Natural killer cell treated with Interleukin-12 subunit alpha and Interleukin-12 subunit beta and Interleukin-15 and Interleukin-18, amount 100 ng/mL, for 72 hours (primary cell): Measurements from ENCODE around the gene SPP2. TPM values are rescaled to one million over a fixed set of nuclear protein-coding genes. Genes with fewer than 3 reads are reported as not detected.
A peak's percentile ranks its signal among the peaks of the same experiment; 100 is the strongest.

Experiments
- ATAC-seq, 2 donors: fragments of 150-1000 bp; cut with Tn5 transposase in 1 of 2; sonication (Bioruptor Pico), chemical (Tn5 transposase) in 1 of 2; 2 replicates each; pipeline ENCODE4 v1.10.0; 2021
- DNase-seq: peaks from one replicate; pipeline ENCODE4 v3.0.0; 2022; ENCODE audit warnings: low spot score
- H3K27ac Mint-ChIP-seq, 2 donors: 1 replicate in 1 of 2; 2 replicates in 1 of 2; pipeline ENCODE4 v1.8.0; 2022; ENCODE audit warnings: mixed read lengths in 2 of 2, mild to moderate bottlenecking in 1 of 2, moderate library complexity in 1 of 2
- H3K27me3 Mint-ChIP-seq, 2 donors: 1 replicate in 1 of 2; 2 replicates in 1 of 2; pipeline ENCODE4 v1.8.0; 2022; ENCODE audit warnings: mixed read lengths in 2 of 2
- H3K36me3 Mint-ChIP-seq: one replicate; pipeline ENCODE4 v1.8.0; 2022; ENCODE audit warnings: mixed read lengths
- H3K4me1 Mint-ChIP-seq, 2 donors: 1 replicate in 1 of 2; 2 replicates in 1 of 2; pipeline ENCODE4 v1.8.0; 2022; ENCODE audit warnings: low read depth in 2 of 2, mixed read lengths in 2 of 2, mild to moderate bottlenecking in 1 of 2
- H3K4me3 Mint-ChIP-seq: one replicate; pipeline ENCODE4 v1.8.0; 2022; ENCODE audit warnings: mixed read lengths
- H3K9me3 Mint-ChIP-seq: 2 replicates; pipeline ENCODE4 v1.8.0; 2022; ENCODE audit warnings: mixed read lengths
- total RNA-seq, 2 donors: library from RNA; stranded (reverse); gene quantifications; one replicate each; pipeline ENCODE4 v1.2.3, GENCODE V29; 2022

Gene SPP2
- total RNA-seq, 2 donors from 2014 or later = not detected

GRCh38 chr2:234025891-234026401, 24.6 kb upstream of the SPP2 start:
- no peak for ATAC-seq
- H3K4me3 Mint-ChIP-seq = peak overlapping the region; percentile 91
- peaks cover 8% of the 10 kb centered on the region for H3K9me3 Mint-ChIP-seq
- H3K4me1 Mint-ChIP-seq = peaks cover 44 to 47% of the 10 kb centered on the region in 2 donors
- peak overlapping the region; percentile 28 to 52 for H3K27ac Mint-ChIP-seq
- H3K36me3 Mint-ChIP-seq = no peaks in the 10 kb centered on the region
- DNase-seq = no peak
- H3K27me3 Mint-ChIP-seq = no peaks in the 10 kb centered on the region

GRCh38 chr2:234026693-234027254, 23.7 kb upstream of the SPP2 start:
- DNase-seq (no peak), ATAC-seq (peak in 1 of 2 donors; percentile 67)
- Mint-ChIP-seq H3K36me3 (no peaks in the 10 kb centered on the region), H3K27ac (peak overlapping the region; percentile 28 to 52), H3K4me3 (peak overlapping the region; percentile 91), H3K9me3 (peaks cover 8% of the 10 kb centered on the region), H3K27me3 (no peaks in the 10 kb centered on the region), H3K4me1 (peaks cover 52% of the 10 kb centered on the region in 2 donors)

GRCh38 chr2:234027641-234028040, 22.9 kb upstream of the SPP2 start:
- Mint-ChIP-seq H3K36me3 (no peaks in the 10 kb centered on the region), H3K9me3 (peaks cover 8% of the 10 kb centered on the region), H3K27ac (peak overlapping the region; percentile 28 to 52), H3K4me1 (peaks cover 53 to 60% of the 10 kb centered on the region in 2 donors), H3K4me3 (peak overlapping the region; percentile 91), H3K27me3 (no peaks in the 10 kb centered on the region)
- DNase-seq (no peak), ATAC-seq (no peak)

GRCh38 chr2:234029150-234029733, 21.3 kb upstream of the SPP2 start:
- ATAC-seq (no peak), DNase-seq (no peak)
- Mint-ChIP-seq H3K4me1 (peaks cover 51 to 73% of the 10 kb centered on the region in 2 donors), H3K27me3 (no peaks in the 10 kb centered on the region), H3K9me3 (peaks cover 10% of the 10 kb centered on the region), H3K27ac (peak overlapping the region in 1 of 2 donors; percentile 45), H3K4me3 (no peak overlapping the region), H3K36me3 (peaks cover 12% of the 10 kb centered on the region)

GRCh38 chr2:234031207-234031606, 19.3 kb upstream of the SPP2 start:
- H3K4me1 Mint-ChIP-seq = peaks cover 42 to 62% of the 10 kb centered on the region in 2 donors
- ATAC-seq (no peak), DNase-seq (no peak)
- H3K4me3 Mint-ChIP-seq = peak overlapping the region; percentile 46
- no peaks in the 10 kb centered on the region for H3K27me3 Mint-ChIP-seq
- H3K9me3 Mint-ChIP-seq = peaks cover 13% of the 10 kb centered on the region
- H3K36me3 Mint-ChIP-seq = peaks cover 15% of the 10 kb centered on the region
- H3K27ac Mint-ChIP-seq = peak overlapping the region; percentile 24 to 38

GRCh38 chr2:234032279-234032856, 18.1 kb upstream of the SPP2 start:
- H3K27me3 Mint-ChIP-seq = no peaks in the 10 kb centered on the region
- DNase-seq (no peak), ATAC-seq (peak; percentile 89 to 94)
- peak overlapping the region; percentile 38 to 56 for H3K27ac Mint-ChIP-seq
- H3K36me3 Mint-ChIP-seq = peaks cover 26% of the 10 kb centered on the region
- peaks cover 12% of the 10 kb centered on the region for H3K9me3 Mint-ChIP-seq
- H3K4me3 Mint-ChIP-seq = peak overlapping the region; percentile 56
- H3K4me1 Mint-ChIP-seq = peaks cover 31 to 50% of the 10 kb centered on the region in 2 donors

- H3K27me3 Mint-ChIP-seq = no peaks in the 10 kb centered on the region
- no peak for ATAC-seq
- H3K27ac Mint-ChIP-seq = peak overlapping the region in 1 of 2 donors; percentile 56
- peaks cover 30% of the 10 kb centered on the region for H3K36me3 Mint-ChIP-seq
- H3K4me1 Mint-ChIP-seq = peaks cover 26 to 42% of the 10 kb centered on the region in 2 donors
- no peak overlapping the region for H3K4me3 Mint-ChIP-seq
- peaks cover 9% of the 10 kb centered on the region for H3K9me3 Mint-ChIP-seq
- no peak for DNase-seq
These were observed 17.3 kb upstream of the SPP2 start for GRCh38 chr2:234033174-234033573.

- peaks cover 37% of the 10 kb centered on the region for H3K36me3 Mint-ChIP-seq
- H3K27ac Mint-ChIP-seq = peak overlapping the region in 1 of 2 donors; percentile 24
- H3K9me3 Mint-ChIP-seq = peaks cover 9% of the 10 kb centered on the region
- no peak overlapping the region for H3K4me3 Mint-ChIP-seq
- DNase-seq (no peak), ATAC-seq (no peak)
- H3K27me3 Mint-ChIP-seq = peaks cover 0 to 2% of the 10 kb centered on the region in 2 donors
- peaks cover 21 to 37% of the 10 kb centered on the region in 2 donors for H3K4me1 Mint-ChIP-seq
These were observed 16.6 kb upstream of the SPP2 start for GRCh38 chr2:234033885-234034284.

GRCh38 chr2:234038076-234038802, 12.3 kb upstream of the SPP2 start:
- Mint-ChIP-seq H3K36me3 (peaks cover 35% of the 10 kb centered on the region), H3K27me3 (peaks cover 0 to 6% of the 10 kb centered on the region in 2 donors), H3K27ac (no peak overlapping the region), H3K9me3 (peaks cover 9% of the 10 kb centered on the region), H3K4me3 (no peak overlapping the region), H3K4me1 (peaks cover 6 to 11% of the 10 kb centered on the region in 2 donors)
- ATAC-seq = no peak
- no peak for DNase-seq

- H3K27ac Mint-ChIP-seq = no peak overlapping the region
- H3K9me3 Mint-ChIP-seq = no peaks in the 10 kb centered on the region
- H3K36me3 Mint-ChIP-seq = no peaks in the 10 kb centered on the region
- H3K27me3 Mint-ChIP-seq = peaks cover 0 to 4% of the 10 kb centered on the region in 2 donors
- H3K4me3 Mint-ChIP-seq = no peak overlapping the region
- no peak for ATAC-seq
- H3K4me1 Mint-ChIP-seq = peaks cover 3 to 4% of the 10 kb centered on the region in 2 donors
- DNase-seq = no peak
These were observed 6.3 kb upstream of the SPP2 start for GRCh38 chr2:234044157-234044556.

- Mint-ChIP-seq H3K9me3 (no peaks in the 10 kb centered on the region), H3K4me1 (peaks cover 3 to 5% of the 10 kb centered on the region in 2 donors)
- ATAC-seq = no peak
These were observed 4.0 kb upstream of the SPP2 start for GRCh38 chr2:234046521-234046920.

GRCh38 chr2:234047361-234047760, 3.1 kb upstream of the SPP2 start:
- Mint-ChIP-seq H3K27ac (no peak overlapping the region), H3K27me3 (peaks cover 0 to 9% of the 10 kb centered on the region in 2 donors), H3K36me3 (no peaks in the 10 kb centered on the region), H3K9me3 (no peaks in the 10 kb centered on the region), H3K4me1 (peaks cover 2 to 8% of the 10 kb centered on the region in 2 donors), H3K4me3 (no peak overlapping the region)
- DNase-seq (no peak), ATAC-seq (no peak)

More at GRCh38 chr2:234046521-234046920, 4.0 kb upstream of the SPP2 start:
- Mint-ChIP-seq H3K36me3 (no peaks in the 10 kb centered on the region), H3K27ac (no peak overlapping the region), H3K4me3 (no peak overlapping the region), H3K27me3 (peaks cover 0 to 5% of the 10 kb centered on the region in 2 donors)
- no peak for DNase-seq

- H3K27me3 Mint-ChIP-seq = peaks cover 0 to 13% of the 10 kb centered on the region in 2 donors
- H3K4me1 Mint-ChIP-seq = peaks cover 0 to 6% of the 10 kb centered on the region in 2 donors
- H3K36me3 Mint-ChIP-seq = no peaks in the 10 kb centered on the region
- no peak overlapping the region for H3K27ac Mint-ChIP-seq
- ATAC-seq = no peak
- no peak overlapping the region for H3K4me3 Mint-ChIP-seq
- no peak for DNase-seq
- H3K9me3 Mint-ChIP-seq = no peaks in the 10 kb centered on the region
These were observed 2.5 kb upstream of the SPP2 start for GRCh38 chr2:234048049-234048448.
